K562 (cell line): ENCODE data around the gene PYGO2. TPM values are rescaled to one million over a fixed set of nuclear protein-coding genes. Genes with fewer than 3 reads are reported as not detected.
A peak's percentile ranks its signal among the peaks of the same experiment; 100 is the strongest.

Source experiments
- ATF3 ChIP-seq, 2 experiments: fragments of 450-650 bp in 1 of 2; sonication (generic) in 1 of 2; formaldehyde crosslinking in 1 of 2; IDR thresholded peaks in 1 of 2; conservative IDR thresholded peaks in 1 of 2; 2 replicates each; pipeline versions ENCODE4 v1.6.1 to v1.8.1; 2016 to 2023; ENCODE audit warnings: mild to moderate bottlenecking in 2 of 2, moderate library complexity in 2 of 2, inconsistent platforms in 1 of 2, missing genetic modification reagents in 1 of 2
- C11orf30 ChIP-seq: fragments of 450-650 bp; IDR thresholded peaks from 2 replicates; pipeline ENCODE4 v1.6.1; 2016; ENCODE audit warnings: low read depth, mild to moderate bottlenecking
- DACH1 ChIP-seq: fragments of 450-650 bp; IDR thresholded peaks from 2 replicates; pipeline ENCODE4 v1.6.1; 2018; ENCODE audit not compliant: partially characterized antibody
- DEAF1 ChIP-seq: fragments of 450-650 bp; formaldehyde crosslinking; IDR thresholded peaks from 2 replicates; pipeline ENCODE4 v1.4.0; 2020; ENCODE audit warnings: mild to moderate bottlenecking, moderate library complexity
- EP300 ChIP-seq: IDR thresholded peaks from 2 replicates; pipeline ENCODE4 v1.6.1; 2012; ENCODE audit warnings: low read length, improper control_type of control experiment
- IFI16 ChIP-seq: fragments of 250-450 bp; sonication (Bioruptor Pico); IDR thresholded peaks from 2 replicates; pipeline ENCODE4 v2.1.2; 2022; ENCODE audit warnings: mild to moderate bottlenecking, inconsistent platforms
- NFE2 ChIP-seq: IDR thresholded peaks from 2 replicates; pipeline ENCODE4 v1.6.1; 2014; ENCODE audit warnings: antibody characterized with exemption, low read depth
- NFXL1 ChIP-seq: fragments of 450-650 bp; formaldehyde crosslinking; IDR thresholded peaks from 2 replicates; pipeline ENCODE4 v1.4.0; 2021; ENCODE audit warnings: mild to moderate bottlenecking
- NR2C1 ChIP-seq, 2 experiments: fragments of 450-650 bp; IDR thresholded peaks; 2 replicates each; pipeline ENCODE4 v1.6.1; 2017; ENCODE audit warnings: mild to moderate bottlenecking in 2 of 2, antibody characterized with exemption in 1 of 2, inconsistent platforms in 1 of 2, missing compliant biosample characterization in 1 of 2, missing genetic modification characterization in 1 of 2
- POLR2AphosphoS5 ChIP-seq: IDR thresholded peaks from 2 replicates; pipeline ENCODE4 v1.6.1; 2011; ENCODE audit warnings: mild to moderate bottlenecking, low read depth, low read length, moderate library complexity; ENCODE audit not compliant: control insufficient read depth, insufficient read depth
- RCOR1 ChIP-seq, 2 experiments: IDR thresholded peaks; 2 replicates each; pipeline ENCODE4 v1.6.1; 2012; ENCODE audit warnings: low read depth in 2 of 2, low read length in 2 of 2, borderline replicate concordance in 1 of 2, improper control_type of control experiment in 1 of 2
- RFX7 ChIP-seq: fragments of 250-450 bp; sonication (Bioruptor Pico); IDR thresholded peaks from 2 replicates; pipeline ENCODE4 v1.5.1; 2021; ENCODE audit warnings: mild to moderate bottlenecking
- TAF15 ChIP-seq: fragments of 200-400 bp; formaldehyde crosslinking; IDR thresholded peaks from 2 replicates; pipeline ENCODE4 v1.6.1; 2017; ENCODE audit warnings: mild to moderate bottlenecking, low read depth, low read length, moderate library complexity
- WHSC1 ChIP-seq: IDR thresholded peaks from one replicate; pipeline ENCODE4 v1.6.1; 2012; ENCODE audit warnings: low read length, control low read depth, inconsistent platforms
- ZFP91 ChIP-seq: sonication (generic); formaldehyde crosslinking; IDR thresholded peaks from 2 replicates; pipeline ENCODE4 v1.8.0; 2022; ENCODE audit warnings: mild to moderate bottlenecking, missing genetic modification reagents
- ZNF316 ChIP-seq: fragments of 450-650 bp; IDR thresholded peaks from 2 replicates; pipeline ENCODE4 v1.6.1; 2016
- ZNF449 ChIP-seq: fragments of 250-450 bp; sonication (Bioruptor Pico); IDR thresholded peaks from 2 replicates; pipeline ENCODE4 v1.8.0; 2022; ENCODE audit warnings: moderate library complexity, mild to moderate bottlenecking, inconsistent platforms
- polyA plus RNA-seq, 8 experiments: library from polyadenylated mRNA; depleted of rRNA in 4 of 8; stranded (reverse) in 5 of 8; unstranded in 3 of 8; fragments of >200 nt; fragmentation: Nextera tagmentation in 2 of 8; fragmentation: Illumina TruSeq in 1 of 8; extraction: Ambion mirVana in 2 of 8; extraction: Trizol in 1 of 8; gene quantifications; 2 replicates each; pipeline versions ENCODE4 v1.2.1 to v1.2.3, GENCODE V29; 2011 to 2014; ENCODE audit warnings: inconsistent platforms in 1 of 8, missing spikeins in 1 of 8
- total RNA-seq, 7 experiments: library from RNA; depleted of rRNA in 6 of 7; stranded (reverse); fragments of >200 nt in 6 of 7; fragmentation: Illumina TruSeq in 2 of 7; extraction: Trizol in 2 of 7; gene quantifications; 2 replicates each; pipeline versions ENCODE4 v1.2.1 to v1.2.3, GENCODE V29; 2011 to 2021; ENCODE audit warnings: low replicate concordance in 1 of 7
- TF ChIP-seq, protein P1 (sequence below): fragments of 250-450 bp; sonication (Bioruptor Pico); IDR thresholded peaks from 2 replicates; pipeline ENCODE4 v1.4.0; 2020; ENCODE audit warnings: mild to moderate bottlenecking
- TF ChIP-seq, protein P2 (sequence below): sonication (generic); formaldehyde crosslinking; IDR thresholded peaks from 2 replicates; pipeline ENCODE4 v1.8.0; 2023; ENCODE audit warnings: mild to moderate bottlenecking, missing genetic modification reagents

The PYGO2 gene
- total and polyA plus RNA-seq, 9 of the 15 experiments (the other 6 are each of a cell fraction or from before 2014, with no cell fraction given), result 8.3 to 36.2 (median 18.2) TPM

- TF ChIP-seq WHSC1 (no peak), NR2C1 (IDR thresholded peaks at IDR 0.05) (no peak), NR2C1 (tag; IDR thresholded peaks at IDR 0.05) (no peak), ATF3 (IDR thresholded peaks at IDR 0.05) (peak; percentile 40; the same call in 1 of the 2 replicates), ATF3 (CRISPR knock-in tag; conservative IDR thresholded peaks at IDR 0.05) (no peak), DEAF1 (no peak), DACH1 (no peak), POLR2AphosphoS5 (no peak), RFX7 (CRISPR knock-in tag) (0 out of 2 replicates have a peak, but pooled peaks have one; percentile 48), NFXL1 (CRISPR knock-in tag) (no peak), C11orf30 (no peak), IFI16 (no peak), EP300 (peak; percentile 32; the same call in 1 of the 2 replicates), RCOR1 (IDR thresholded peaks at IDR 0.05; ENCODE audit: borderline replicate concordance in 1 of 2, low read depth in 2 of 2, low read length in 2 of 2) (no peak), ZNF316 (no peak), ZNF449 (CRISPR knock-in tag) (no peak), TAF15 (no peak), NFE2 (peak; percentile 60), ZFP91 (CRISPR knock-in tag) (no peak)
- TF ChIP-seq, protein P1, sequence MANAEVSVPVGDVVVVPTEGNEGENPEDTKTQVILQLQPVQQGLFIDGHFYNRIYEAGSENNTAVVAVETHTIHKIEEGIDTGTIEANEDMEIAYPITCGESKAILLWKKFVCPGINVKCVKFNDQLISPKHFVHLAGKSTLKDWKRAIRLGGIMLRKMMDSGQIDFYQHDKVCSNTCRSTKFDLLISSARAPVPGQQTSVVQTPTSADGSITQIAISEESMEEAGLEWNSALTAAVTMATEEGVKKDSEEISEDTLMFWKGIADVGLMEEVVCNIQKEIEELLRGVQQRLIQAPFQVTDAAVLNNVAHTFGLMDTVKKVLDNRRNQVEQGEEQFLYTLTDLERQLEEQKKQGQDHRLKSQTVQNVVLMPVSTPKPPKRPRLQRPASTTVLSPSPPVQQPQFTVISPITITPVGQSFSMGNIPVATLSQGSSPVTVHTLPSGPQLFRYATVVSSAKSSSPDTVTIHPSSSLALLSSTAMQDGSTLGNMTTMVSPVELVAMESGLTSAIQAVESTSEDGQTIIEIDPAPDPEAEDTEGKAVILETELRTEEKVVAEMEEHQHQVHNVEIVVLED (CRISPR knock-in tag), result no peak
- TF ChIP-seq, protein P2, sequence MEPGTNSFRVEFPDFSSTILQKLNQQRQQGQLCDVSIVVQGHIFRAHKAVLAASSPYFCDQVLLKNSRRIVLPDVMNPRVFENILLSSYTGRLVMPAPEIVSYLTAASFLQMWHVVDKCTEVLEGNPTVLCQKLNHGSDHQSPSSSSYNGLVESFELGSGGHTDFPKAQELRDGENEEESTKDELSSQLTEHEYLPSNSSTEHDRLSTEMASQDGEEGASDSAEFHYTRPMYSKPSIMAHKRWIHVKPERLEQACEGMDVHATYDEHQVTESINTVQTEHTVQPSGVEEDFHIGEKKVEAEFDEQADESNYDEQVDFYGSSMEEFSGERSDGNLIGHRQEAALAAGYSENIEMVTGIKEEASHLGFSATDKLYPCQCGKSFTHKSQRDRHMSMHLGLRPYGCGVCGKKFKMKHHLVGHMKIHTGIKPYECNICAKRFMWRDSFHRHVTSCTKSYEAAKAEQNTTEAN (CRISPR knock-in tag), result no peak
These were observed 42.3 kb upstream of the PYGO2 start (continued) for GRCh38 chr1:155003766-155004351.
